ENCODE data around the gene ITGA11.

ITGA11 gene

DNA sequence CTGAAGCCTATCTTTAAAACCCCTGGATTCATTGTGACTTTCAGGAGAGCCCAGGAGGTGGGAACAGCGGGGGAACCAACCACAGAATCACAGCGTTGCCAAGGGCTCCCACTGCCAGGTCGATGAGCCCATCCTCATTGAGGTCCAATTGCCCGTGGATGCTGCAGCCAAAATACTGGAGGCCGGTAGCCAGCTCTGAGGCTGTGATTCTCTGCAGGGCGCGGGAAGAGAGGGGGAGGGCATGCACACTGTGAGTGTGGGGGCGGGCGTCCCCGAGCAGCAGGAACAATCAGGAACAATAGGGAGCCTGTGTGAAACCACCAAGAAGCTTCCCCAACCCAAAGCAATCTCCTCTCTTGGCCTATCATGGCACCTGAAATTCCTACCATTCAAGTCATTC, 101.1 kb downstream of the ITGA11 start:
- H3K4me1 ChIP-seq: peaks cover 53 to 100% (median 68%) of the 10 kb centered on the region in 10 experiments
- no peak overlapping the region for H3K9ac ChIP-seq
- no peak for TF ChIP-seq Cebpa-rat (IDR thresholded peaks at IDR 0.05)
- H3K27me3 ChIP-seq: no peaks in the 10 kb centered on the region
- peak overlapping the region in 8 of 11 experiments; percentile 2 to 54 (median 32); a peak in 11 of 22 replicates for H3K4me2 ChIP-seq
- no peak overlapping the region for H3K27ac ChIP-seq
- H3K4me3 ChIP-seq: no peak overlapping the region
- 0 out of 22 replicates have a peak, but pooled peaks cover 0 to 8% (median 0%) of the 10 kb centered on the region in 11 experiments for H4K20me1 ChIP-seq
- H3K36me3 ChIP-seq: no peaks in the 10 kb centered on the region
- H3K9me3 ChIP-seq (replicated peaks in 1 of 11): no peaks in the 10 kb centered on the region

GRCh38 chr15:68330416-68330815, 101.5 kb downstream of the ITGA11 start:
- peaks cover 55 to 100% (median 69%) of the 10 kb centered on the region in 10 experiments for H3K4me1 ChIP-seq
- H3K27ac ChIP-seq: no peak overlapping the region
- 0 out of 22 replicates have a peak, but pooled peaks cover 0 to 8% (median 0%) of the 10 kb centered on the region in 11 experiments for H4K20me1 ChIP-seq
- peak overlapping the region in 4 of 11 experiments; percentile 17 to 54 (median 39); a peak in 6 of 22 replicates for H3K4me2 ChIP-seq
- no peak overlapping the region for H3K4me3 ChIP-seq
- no peaks in the 10 kb centered on the region for H3K36me3 ChIP-seq
- H3K9me3 ChIP-seq (replicated peaks in 1 of 11): no peaks in the 10 kb centered on the region
- no peaks in the 10 kb centered on the region for H3K27me3 ChIP-seq
- TF ChIP-seq Cebpa-rat (IDR thresholded peaks at IDR 0.05): no peak
- no peak overlapping the region for H3K9ac ChIP-seq

DNA sequence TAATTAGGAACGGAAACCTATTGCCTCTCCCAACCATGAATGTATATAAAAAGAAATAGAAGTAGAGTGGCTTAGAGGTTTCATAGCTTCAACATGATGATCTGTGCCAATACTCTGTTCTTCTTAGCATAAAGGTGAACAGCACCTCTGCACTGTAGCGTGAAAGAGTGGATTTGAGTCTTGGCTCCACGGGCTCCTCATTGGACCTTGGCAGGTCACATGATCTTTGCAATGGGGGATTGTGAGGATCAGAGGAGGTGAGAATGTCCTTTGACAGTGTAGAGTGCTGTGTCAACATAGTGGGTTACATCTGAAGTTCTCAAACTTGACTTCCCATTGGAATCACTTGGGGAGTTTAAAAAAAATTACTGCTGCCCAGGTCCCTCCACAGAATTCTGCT, 103.0 kb downstream of the ITGA11 start:
- Histone ChIP-seq H3K27ac (no peak overlapping the region), H4K20me1 (0 out of 22 replicates have a peak, but pooled peaks cover 0 to 1% (median 0%) of the 10 kb centered on the region in 11 experiments), H3K27me3 (no peaks in the 10 kb centered on the region), H3K36me3 (no peaks in the 10 kb centered on the region), H3K4me1 (peaks cover 41 to 85% (median 55%) of the 10 kb centered on the region in 10 experiments), H3K4me3 (no peak overlapping the region), H3K9me3 (replicated peaks in 1 of 11) (no peaks in the 10 kb centered on the region), H3K9ac (no peak overlapping the region), H3K4me2 (peak overlapping the region in 6 of 11 experiments; percentile 73 to 93 (median 80); a peak in 8 of 22 replicates)
- no peak for TF ChIP-seq Cebpa-rat (IDR thresholded peaks at IDR 0.05)

DNA sequence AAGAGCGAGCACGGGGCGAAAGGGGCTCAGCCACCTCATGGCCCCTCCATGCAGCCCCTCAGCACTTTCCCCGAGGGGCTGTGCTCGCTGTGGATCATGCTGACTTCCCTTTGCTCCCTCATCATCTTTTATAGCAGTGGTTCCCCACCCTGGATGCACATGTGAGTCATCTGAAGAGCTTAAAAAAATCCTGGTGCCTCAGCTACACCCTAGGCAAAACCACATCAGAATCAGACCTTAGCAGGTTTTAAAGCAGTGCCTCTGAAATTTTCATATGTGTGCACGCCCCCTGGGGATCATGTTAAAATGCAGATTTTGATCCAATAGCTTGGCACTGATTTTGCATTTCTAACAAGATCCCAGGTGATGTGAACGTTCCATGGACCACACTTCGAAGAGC, 103.5 kb downstream of the ITGA11 start:
- H3K9me3 ChIP-seq (replicated peaks in 1 of 11): no peaks in the 10 kb centered on the region
- TF ChIP-seq Cebpa-rat (IDR thresholded peaks at IDR 0.05): no peak
- no peak overlapping the region for H3K4me3 ChIP-seq
- no peaks in the 10 kb centered on the region for H4K20me1 ChIP-seq
- H3K9ac ChIP-seq: no peak overlapping the region
- peak overlapping the region; percentile 61 to 93 (median 74); a peak in 15 of 22 replicates for H3K4me2 ChIP-seq
- no peaks in the 10 kb centered on the region for H3K27me3 ChIP-seq
- no peak overlapping the region for H3K27ac ChIP-seq
- H3K36me3 ChIP-seq: no peaks in the 10 kb centered on the region
- peaks cover 36 to 80% (median 49%) of the 10 kb centered on the region in 10 experiments for H3K4me1 ChIP-seq

DNA sequence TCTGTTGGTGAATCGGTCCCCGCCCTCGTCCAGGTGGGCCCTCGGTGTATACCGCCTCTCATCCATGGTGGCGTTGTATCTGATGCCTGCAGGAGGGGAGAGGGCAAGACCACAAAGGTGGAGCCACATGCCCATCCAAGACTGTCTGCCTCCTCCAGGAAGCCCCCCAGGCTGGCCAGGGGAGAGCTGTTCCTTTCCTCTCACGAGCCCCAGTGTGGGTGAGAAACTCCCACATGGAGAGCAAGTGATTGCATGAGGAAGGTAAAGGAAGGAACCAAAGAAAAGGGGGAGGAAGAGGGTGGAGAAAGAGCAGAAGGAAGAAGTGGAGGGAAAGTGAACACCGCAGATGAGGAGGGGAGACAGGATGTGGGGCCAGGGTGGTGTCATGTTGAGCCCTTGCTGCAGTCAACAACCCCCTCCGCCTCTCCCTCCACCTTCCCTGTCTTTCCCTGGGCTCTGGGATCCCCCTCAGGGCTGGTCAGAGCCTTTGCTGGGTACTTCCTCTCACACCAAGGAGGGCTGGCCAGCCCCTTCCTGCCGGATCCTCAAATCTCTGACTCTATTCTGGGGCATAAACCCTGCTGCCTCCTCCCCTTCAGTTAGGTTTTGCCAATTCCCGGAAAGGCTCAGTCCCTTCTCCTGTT, 105.1 kb downstream of the ITGA11 start:
- Histone ChIP-seq H3K4me1 (peaks cover 38 to 64% (median 53%) of the 10 kb centered on the region in 10 experiments), H3K27ac (peak overlapping the region in 9 of 11 experiments; percentile 17 to 75 (median 52); a peak in 16 of 22 replicates), H3K4me2 (peak overlapping the region; percentile 61 to 93 (median 74)), H3K27me3 (no peaks in the 10 kb centered on the region), H3K9me3 (replicated peaks in 1 of 11) (no peaks in the 10 kb centered on the region), H3K36me3 (no peaks in the 10 kb centered on the region), H3K9ac (peak overlapping the region in 8 of 11 experiments; percentile 7 to 54 (median 20); a peak in 5 of 22 replicates), H3K4me3 (peak overlapping the region in 2 of 10 experiments; percentile 12 to 17; a peak in 1 of 20 replicates), H4K20me1 (no peaks in the 10 kb centered on the region)
- no peak for TF ChIP-seq Cebpa-rat (IDR thresholded peaks at IDR 0.05)

- 0 out of 22 replicates have a peak overlapping the region, but pooled peaks of 2 of the 11 experiments have one; percentile 41 to 71 for H3K27ac ChIP-seq
- no peaks in the 10 kb centered on the region for H3K9me3 ChIP-seq (replicated peaks in 1 of 11)
- no peaks in the 10 kb centered on the region for H3K36me3 ChIP-seq
- no peak overlapping the region for H3K4me3 ChIP-seq
- H3K4me2 ChIP-seq: peak overlapping the region in 9 of 11 experiments; percentile 25 to 93 (median 78); a peak in 13 of 22 replicates
- no peak for TF ChIP-seq Cebpa-rat (IDR thresholded peaks at IDR 0.05)
- H3K4me1 ChIP-seq: peaks cover 38 to 55% (median 45%) of the 10 kb centered on the region in 10 experiments
- no peaks in the 10 kb centered on the region for H3K27me3 ChIP-seq
- no peaks in the 10 kb centered on the region for H4K20me1 ChIP-seq
- no peak overlapping the region; a peak in 1 of 22 replicates for H3K9ac ChIP-seq
Measured at GRCh38 chr15:68325726-68326125, 106.2 kb downstream of the ITGA11 start.

DNA sequence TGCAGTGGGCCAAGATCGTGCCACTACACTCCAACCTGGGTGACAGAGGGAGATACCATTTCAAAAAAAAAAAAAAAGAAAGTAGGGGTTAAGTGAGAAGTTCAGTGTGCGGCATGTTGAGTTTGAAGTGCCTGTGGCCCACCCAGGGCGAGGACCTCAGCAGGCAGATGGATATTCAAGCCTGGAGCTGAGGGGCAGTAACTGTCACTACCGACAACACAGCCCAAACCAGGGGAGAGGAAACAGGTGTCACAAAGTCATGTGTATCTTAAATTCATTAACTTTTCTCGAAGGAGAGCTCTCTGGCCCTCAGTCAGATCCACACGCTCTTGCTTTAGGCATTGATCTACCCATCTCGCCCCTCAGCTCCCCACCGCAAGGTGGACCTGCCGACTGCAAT, 109.2 kb downstream of the ITGA11 start:
- H3K9me3 ChIP-seq (replicated peaks in 1 of 11): no peaks in the 10 kb centered on the region
- H3K27ac ChIP-seq: no peak overlapping the region
- H3K36me3 ChIP-seq: no peaks in the 10 kb centered on the region
- no peak overlapping the region for H3K4me3 ChIP-seq
- no peak for TF ChIP-seq Cebpa-rat (IDR thresholded peaks at IDR 0.05)
- H3K27me3 ChIP-seq: no peaks in the 10 kb centered on the region
- H3K4me1 ChIP-seq: peaks cover 23 to 34% (median 29%) of the 10 kb centered on the region in 10 experiments
- H4K20me1 ChIP-seq: no peaks in the 10 kb centered on the region
- H3K4me2 ChIP-seq: peak overlapping the region in 5 of 11 experiments; percentile 11 to 26 (median 16); a peak in 6 of 22 replicates
- peak overlapping the region in 1 of 11 experiments; percentile 18; a peak in 1 of 22 replicates for H3K9ac ChIP-seq

DNA sequence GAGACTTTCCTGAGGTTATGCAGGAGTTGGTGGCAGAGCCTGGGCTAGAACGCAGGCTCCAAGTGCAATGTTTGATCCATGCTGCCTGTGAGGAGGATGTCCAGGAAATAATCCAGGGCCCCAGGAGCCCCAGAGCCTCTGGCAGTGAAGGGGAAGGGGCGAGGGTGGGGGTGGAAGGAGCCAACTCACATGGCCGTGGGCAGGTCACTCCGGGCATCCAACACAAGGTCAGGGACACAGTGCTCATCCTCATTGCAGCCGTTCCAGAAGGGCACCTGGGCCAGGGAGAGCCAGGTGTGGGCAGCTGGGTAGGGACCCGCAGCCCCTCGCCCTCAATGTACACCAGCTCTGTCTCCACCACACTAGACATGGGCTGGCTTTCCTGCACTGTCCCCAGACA, 110.7 kb downstream of the ITGA11 start:
- no peaks in the 10 kb centered on the region for H3K36me3 ChIP-seq
- no peak overlapping the region for H3K4me2 ChIP-seq
- H4K20me1 ChIP-seq: no peaks in the 10 kb centered on the region
- no peak overlapping the region for H3K4me3 ChIP-seq
- no peaks in the 10 kb centered on the region for H3K9me3 ChIP-seq (replicated peaks in 1 of 11)
- no peak for TF ChIP-seq Cebpa-rat (IDR thresholded peaks at IDR 0.05)
- no peak overlapping the region for H3K9ac ChIP-seq
- H3K27ac ChIP-seq: no peak overlapping the region
- peaks cover 11 to 23% (median 18%) of the 10 kb centered on the region in 10 experiments for H3K4me1 ChIP-seq
- no peaks in the 10 kb centered on the region for H3K27me3 ChIP-seq

DNA sequence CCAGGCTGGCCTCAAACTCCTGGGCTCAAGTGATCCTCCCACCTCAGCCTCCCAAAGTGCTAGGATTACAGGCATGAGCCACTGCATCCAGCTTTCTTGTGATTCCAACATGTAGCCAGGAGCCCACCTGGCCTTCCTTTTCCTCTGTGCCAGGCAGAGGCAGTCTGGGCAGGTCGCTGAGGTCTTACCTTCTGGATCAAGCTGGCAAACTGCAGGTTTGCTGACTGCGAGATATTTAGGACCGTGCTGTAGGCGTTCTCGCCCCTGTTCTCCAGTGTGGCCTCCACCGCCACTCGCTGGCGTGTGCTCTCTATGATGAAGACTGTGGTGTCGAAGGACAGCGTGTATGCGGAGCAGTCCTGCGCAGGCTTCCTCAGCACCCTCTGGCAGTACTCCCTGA, 112.0 kb downstream of the ITGA11 start:
- Histone ChIP-seq H3K36me3 (no peaks in the 10 kb centered on the region), H4K20me1 (no peaks in the 10 kb centered on the region), H3K4me1 (peaks cover 10 to 27% (median 21%) of the 10 kb centered on the region in 10 experiments), H3K27me3 (no peaks in the 10 kb centered on the region), H3K27ac (no peak overlapping the region), H3K4me2 (no peak overlapping the region), H3K9me3 (replicated peaks in 1 of 11) (no peaks in the 10 kb centered on the region), H3K9ac (no peak overlapping the region), H3K4me3 (no peak overlapping the region)
- no peak for TF ChIP-seq Cebpa-rat (IDR thresholded peaks at IDR 0.05)

All from BLaER1 treated with 17β-estradiol and CSF1 and Interleukin-3, amounts not matched to agents 10 nM and 100 nM (cell line).